Loucy (cell line): ENCODE results near the gene EXOSC1.
A peak's percentile ranks its signal among the peaks of the same experiment; 100 is the strongest.

Source experiments
- H2AFZ ChIP-seq: fragments of 200-600 bp; sonication (generic); 2 replicates; pipeline ENCODE4 v1.6.0; 2016; ENCODE audit warnings: antibody characterized with exemption, mild to moderate bottlenecking, low read length, moderate library complexity
- H3F3A ChIP-seq: fragments of 200-600 bp; 2 replicates; pipeline ENCODE4 v1.6.0; 2016; ENCODE audit warnings: antibody characterized with exemption, low read depth, mild to moderate bottlenecking
- H3K27me3 ChIP-seq: fragments of 200-600 bp; sonication (generic); 2 replicates; pipeline ENCODE4 v1.6.1; 2014; ENCODE audit warnings: low read length, mild to moderate bottlenecking; ENCODE audit not compliant: insufficient read depth, poor library complexity, severe bottlenecking
- H3K36me3 ChIP-seq: fragments of 200-600 bp; sonication (generic); 2 replicates; pipeline ENCODE4 v1.6.1; 2016; ENCODE audit warnings: low read length; ENCODE audit not compliant: insufficient read depth
- H3K4me1 ChIP-seq: fragments of 200-600 bp; sonication (generic); 2 replicates; pipeline ENCODE4 v1.5.1; 2014; ENCODE audit warnings: low read length, mild to moderate bottlenecking; ENCODE audit not compliant: insufficient read depth, poor library complexity, severe bottlenecking
- H3K4me2 ChIP-seq: fragments of 200-600 bp; sonication (generic); 2 replicates; pipeline ENCODE4 v1.6.0; 2014; ENCODE audit warnings: antibody characterized with exemption, low read length, low read depth, mild to moderate bottlenecking; ENCODE audit not compliant: poor library complexity, severe bottlenecking
- H3K4me3 ChIP-seq: fragments of 200-600 bp; sonication (generic); 2 replicates; pipeline ENCODE4 v1.5.1; 2014; ENCODE audit warnings: low read length, mild to moderate bottlenecking, mixed read lengths; ENCODE audit not compliant: poor library complexity, severe bottlenecking
- H3K79me2 ChIP-seq: fragments of 200-600 bp; sonication (generic); 2 replicates; pipeline ENCODE4 v1.6.1; 2014; ENCODE audit warnings: low read length; ENCODE audit not compliant: insufficient read depth
- H3K9ac ChIP-seq: fragments of 200-600 bp; sonication (generic); 2 replicates; pipeline ENCODE4 v1.6.0; 2014; ENCODE audit warnings: mild to moderate bottlenecking, low read depth, low read length, moderate library complexity; ENCODE audit not compliant: poor library complexity, severe bottlenecking
- H3K9me2 ChIP-seq: fragments of 200-600 bp; sonication (generic); replicated peaks from 2 replicates; pipeline ENCODE4 v1.6.1; 2016; ENCODE audit warnings: low read depth, low read length, mixed read lengths
- H3K9me3 ChIP-seq: fragments of 200-600 bp; sonication (generic); 2 replicates; pipeline ENCODE4 v1.6.1; 2014; ENCODE audit warnings: mild to moderate bottlenecking, antibody characterized with exemption, low read length, low read depth; ENCODE audit not compliant: insufficient read depth
- H4K20me1 ChIP-seq: fragments of 200-600 bp; sonication (generic); 2 replicates; pipeline ENCODE4 v1.6.0; 2014; ENCODE audit warnings: antibody characterized with exemption, low read length, mild to moderate bottlenecking; ENCODE audit not compliant: insufficient read depth, poor library complexity, severe bottlenecking
- EZH2phosphoT487 ChIP-seq: fragments of 200-600 bp; IDR thresholded peaks from 2 replicates; pipeline ENCODE4 v1.6.1; 2018; ENCODE audit warnings: antibody characterized with exemption, mild to moderate bottlenecking, moderate library complexity, borderline replicate concordance
- TF ChIP-seq, protein P1 (sequence below): fragments of 200-600 bp; sonication (generic); conservative IDR thresholded peaks from 2 replicates; pipeline ENCODE4 v1.5.1; 2014; ENCODE audit warnings: mild to moderate bottlenecking, antibody characterized with exemption, low read length

Gene EXOSC1, protein sequence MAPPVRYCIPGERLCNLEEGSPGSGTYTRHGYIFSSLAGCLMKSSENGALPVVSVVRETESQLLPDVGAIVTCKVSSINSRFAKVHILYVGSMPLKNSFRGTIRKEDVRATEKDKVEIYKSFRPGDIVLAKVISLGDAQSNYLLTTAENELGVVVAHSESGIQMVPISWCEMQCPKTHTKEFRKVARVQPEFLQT

DNA sequence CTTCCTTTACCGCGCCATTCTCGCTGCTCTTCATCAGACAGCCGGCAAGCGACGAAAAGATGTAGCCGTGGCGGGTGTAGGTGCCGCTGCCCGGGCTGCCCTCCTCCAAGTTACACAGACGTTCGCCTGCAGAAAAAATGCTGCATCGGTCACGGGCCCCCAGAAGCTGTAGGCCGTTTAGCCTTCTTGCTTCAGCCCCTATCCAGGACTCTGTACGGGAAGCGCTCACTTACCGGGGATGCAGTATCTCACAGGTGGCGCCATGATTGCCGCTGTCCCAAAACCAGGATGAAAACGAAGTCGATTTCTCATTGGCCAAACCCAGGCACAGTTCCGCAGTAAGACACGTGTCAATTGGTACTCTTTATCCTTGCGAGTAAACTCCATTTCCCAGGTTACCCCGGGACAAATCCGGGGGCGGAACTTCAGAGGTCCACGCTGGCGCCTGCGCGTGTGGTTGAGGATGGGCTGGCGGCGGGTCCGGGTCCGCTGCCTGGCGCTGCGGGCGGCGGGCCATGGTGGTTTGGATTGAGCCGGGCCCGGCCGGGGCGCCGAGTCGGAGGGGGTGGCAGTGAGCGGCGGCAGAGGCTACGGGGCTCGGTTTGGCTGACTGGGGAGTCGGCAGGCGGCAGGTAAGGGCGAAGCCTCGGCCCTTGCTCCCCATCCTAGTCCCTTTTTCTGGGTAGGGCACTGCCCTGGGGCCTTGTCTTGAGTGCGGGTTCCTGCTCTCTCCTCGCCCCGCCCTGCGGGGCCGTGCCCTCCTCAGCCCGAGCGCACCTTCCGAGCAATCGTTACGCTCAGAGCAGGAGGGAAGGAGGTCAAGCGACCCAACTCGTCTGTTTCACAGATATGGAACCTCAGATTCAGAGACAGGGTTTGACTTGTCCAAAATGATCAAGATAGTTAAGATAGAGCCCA lies at the start of gene EXOSC1, which contains the start of gene ZDHHC16:
Gene EXOSC1 (minus strand): TSS at position 285 of the 918 bp plus-strand sequence. CDS start 21 bp downstream, at position 264.
Gene ZDHHC16 (plus strand): TSS at position 454 of the 918 bp plus-strand sequence. CDS start 5,501 bp downstream, outside the sequence.
- TF ChIP-seq EZH2phosphoT487 = no peak
- TF ChIP-seq, protein P1, sequence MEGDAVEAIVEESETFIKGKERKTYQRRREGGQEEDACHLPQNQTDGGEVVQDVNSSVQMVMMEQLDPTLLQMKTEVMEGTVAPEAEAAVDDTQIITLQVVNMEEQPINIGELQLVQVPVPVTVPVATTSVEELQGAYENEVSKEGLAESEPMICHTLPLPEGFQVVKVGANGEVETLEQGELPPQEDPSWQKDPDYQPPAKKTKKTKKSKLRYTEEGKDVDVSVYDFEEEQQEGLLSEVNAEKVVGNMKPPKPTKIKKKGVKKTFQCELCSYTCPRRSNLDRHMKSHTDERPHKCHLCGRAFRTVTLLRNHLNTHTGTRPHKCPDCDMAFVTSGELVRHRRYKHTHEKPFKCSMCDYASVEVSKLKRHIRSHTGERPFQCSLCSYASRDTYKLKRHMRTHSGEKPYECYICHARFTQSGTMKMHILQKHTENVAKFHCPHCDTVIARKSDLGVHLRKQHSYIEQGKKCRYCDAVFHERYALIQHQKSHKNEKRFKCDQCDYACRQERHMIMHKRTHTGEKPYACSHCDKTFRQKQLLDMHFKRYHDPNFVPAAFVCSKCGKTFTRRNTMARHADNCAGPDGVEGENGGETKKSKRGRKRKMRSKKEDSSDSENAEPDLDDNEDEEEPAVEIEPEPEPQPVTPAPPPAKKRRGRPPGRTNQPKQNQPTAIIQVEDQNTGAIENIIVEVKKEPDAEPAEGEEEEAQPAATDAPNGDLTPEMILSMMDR = 0 out of 2 replicates have a peak, but pooled peaks have one; percentile 18
- Histone ChIP-seq H3K36me3 (peaks cover 3% of the 10 kb centered on the region; the same call in 1 of the 2 replicates), H3K9me2 (no peaks in the 10 kb centered on the region), H3K79me2 (peaks cover 74% of the 10 kb centered on the region), H4K20me1 (peaks cover 5% of the 10 kb centered on the region), H2AFZ (peak within 1 kb of the TSS; percentile 95), H3K4me1 (peaks cover 36% of the 10 kb centered on the region), H3K27me3 (no peaks in the 10 kb centered on the region), H3F3A (no peaks in the 10 kb centered on the region), H3K4me2 (peak within 1 kb of the TSS; percentile 94), H3K9me3 (no peaks in the 10 kb centered on the region), H3K4me3 (peak within 1 kb of the TSS; percentile 89), H3K9ac (peak within 1 kb of the TSS; percentile 80)

DNA sequence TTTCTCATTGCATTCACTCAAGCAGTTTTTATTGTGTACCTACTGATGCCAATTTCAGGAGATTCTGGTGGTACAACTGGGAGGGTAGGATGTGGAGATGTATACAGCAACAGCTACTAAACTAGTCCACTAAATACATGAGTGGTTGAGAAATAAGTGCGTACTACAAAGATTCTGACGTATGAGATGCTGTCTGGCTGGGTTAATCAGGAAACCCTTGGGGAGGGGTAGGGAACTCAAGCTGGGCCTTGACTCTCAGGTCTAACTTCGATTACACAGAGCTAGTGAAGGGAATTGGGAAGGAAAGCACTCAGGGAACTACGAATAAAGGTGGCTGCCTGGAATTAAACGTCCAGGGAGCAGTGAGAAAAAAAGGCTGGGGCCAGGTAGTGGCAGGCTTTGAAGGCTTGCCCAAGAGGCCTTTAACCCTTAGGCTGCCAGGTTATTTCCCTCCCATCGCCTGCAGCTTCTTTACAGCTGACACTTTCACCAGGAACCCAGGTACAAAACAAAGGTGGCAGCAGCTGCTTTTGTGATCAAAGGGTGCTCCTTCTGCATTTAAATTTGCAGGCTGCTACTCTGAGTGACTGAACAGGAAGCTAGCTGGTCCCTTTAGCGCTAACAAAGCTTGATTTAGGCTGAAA lies 49.2 kb upstream of the EXOSC1 start:
- H3K79me2 ChIP-seq = peaks cover 78% of the 10 kb centered on the region
- H3F3A ChIP-seq = no peaks in the 10 kb centered on the region
- peaks cover 51% of the 10 kb centered on the region for H3K4me1 ChIP-seq
- no peak overlapping the region for H2AFZ ChIP-seq
- peak overlapping the region; percentile 49 for H3K9ac ChIP-seq
- H3K4me3 ChIP-seq = peak overlapping the region; percentile 90
- H3K9me2 ChIP-seq = no peaks in the 10 kb centered on the region
- H3K9me3 ChIP-seq = no peaks in the 10 kb centered on the region
- H3K4me2 ChIP-seq = peak overlapping the region; percentile 86
- H3K27me3 ChIP-seq = no peaks in the 10 kb centered on the region
- no peaks in the 10 kb centered on the region for H3K36me3 ChIP-seq
- TF ChIP-seq, protein P1 = no peak
- TF ChIP-seq EZH2phosphoT487 = no peak
- peaks cover 56% of the 10 kb centered on the region for H4K20me1 ChIP-seq

DNA sequence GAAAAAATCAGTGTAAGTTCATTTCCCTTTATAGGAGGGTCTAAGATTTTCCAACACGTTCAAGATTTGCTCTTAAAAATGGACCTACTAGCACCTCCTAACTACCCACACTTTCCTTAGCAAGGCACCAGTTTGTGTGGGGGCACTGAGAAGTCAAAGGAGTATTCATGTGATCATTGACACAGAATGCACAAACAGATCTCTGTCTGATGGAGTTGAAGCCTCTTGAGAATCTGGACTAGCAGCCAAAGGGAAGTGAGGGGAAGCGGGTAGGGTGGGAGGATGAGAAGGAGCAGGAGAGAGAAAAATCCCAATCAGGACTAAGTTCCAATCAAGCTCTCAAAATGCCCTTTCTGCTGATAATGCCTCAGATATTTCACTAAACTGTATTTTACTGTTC lies 48.3 kb upstream of the EXOSC1 start:
- no peaks in the 10 kb centered on the region for H3K27me3 ChIP-seq
- H3K36me3 ChIP-seq = no peaks in the 10 kb centered on the region
- peak overlapping the region; percentile 86 for H3K4me2 ChIP-seq
- H3K79me2 ChIP-seq = peaks cover 86% of the 10 kb centered on the region
- no peak overlapping the region for H3K9ac ChIP-seq
- H3K4me3 ChIP-seq = peak overlapping the region; percentile 90
- H3K4me1 ChIP-seq = peaks cover 46% of the 10 kb centered on the region
- no peaks in the 10 kb centered on the region for H3K9me3 ChIP-seq
- TF ChIP-seq EZH2phosphoT487 = no peak
- TF ChIP-seq, protein P1 = no peak
- H4K20me1 ChIP-seq = peaks cover 59% of the 10 kb centered on the region
- H3F3A ChIP-seq = no peaks in the 10 kb centered on the region
- no peaks in the 10 kb centered on the region for H3K9me2 ChIP-seq
- no peak overlapping the region for H2AFZ ChIP-seq
